K562 (cell line): ENCODE results near the gene CEP95. TPM values are rescaled to one million over a fixed set of nuclear protein-coding genes. Genes with fewer than 3 reads are reported as not detected.

Experiments used
- ATAC-seq: fragments of 200-7000 bp; cut with Tn5 transposase; 3 replicates; pipeline ENCODE4 v1.9.1; 2020; ENCODE audit warnings: moderate library complexity
- BruUV-seq: library from RNA; stranded (reverse); fragments of 400-500 nt; replicated peaks from 2 replicates; lab custom pipeline; 2021; lab: Mats Ljungman, UMichigan
- CTCF ChIA-PET: fragments of 300-600 bp; formaldehyde crosslinking; extraction: SDS; loops from one replicate; lab custom pipeline; 2021; ENCODE audit warnings: low intra/inter-chr PET ratio; lab: Yijun Ruan, JAX
- POLR2A ChIA-PET: fragments of 300-600, 350-650 bp; sonication (Branson Sonifier 250); formaldehyde crosslinking; extraction: SDS; loops from one replicate; lab custom pipeline; 2021; ENCODE audit warnings: antibody characterized with exemption, inconsistent platforms; lab: Yijun Ruan, JAX
- DNase-seq, 4 experiments: peaks; one replicate each; pipeline versions ENCODE4 v3.0.0 to v3.0.0-alpha.2; 2011 to 2018; ENCODE audit warnings: low spot score in 3 of 4, mixed read lengths in 3 of 4; ENCODE audit errors: extremely low read depth in 1 of 4
- FAIRE-seq: peaks from 2 replicates; lab custom pipeline; 2011; peaks lifted over from hg19 to GRCh38; lab: Jason Lieb, UNC
- H2AFZ ChIP-seq: 2 replicates; pipeline ENCODE4 v1.6.0; 2011; ENCODE audit warnings: low read depth, low read length, control low read depth, inconsistent platforms
- H3K27ac ChIP-seq: fragments of 200-600 bp; 3 replicates; pipeline ENCODE4 v1.8.0; 2011; ENCODE audit warnings: low read depth, mild to moderate bottlenecking, control low read depth, inconsistent platforms, low read length, moderate library complexity, mixed read lengths; ENCODE audit errors: extremely low read depth
- H3K27me3 ChIP-seq, 2 experiments: fragments of 300-600 bp in 1 of 2; 2 replicates in 1 of 2; 3 replicates in 1 of 2; pipeline versions ENCODE4 v1.6.0 to v1.8.0; 2011; ENCODE audit warnings: inconsistent platforms in 2 of 2, low read length in 2 of 2, mild to moderate bottlenecking in 1 of 2, mixed read lengths in 1 of 2, moderate library complexity in 1 of 2; ENCODE audit not compliant: control insufficient read depth in 2 of 2, insufficient read depth in 2 of 2
- H3K36me3 ChIP-seq: fragments of 300-600 bp; 3 replicates; pipeline ENCODE4 v1.8.0; 2011; ENCODE audit warnings: mild to moderate bottlenecking, low read length, inconsistent platforms; ENCODE audit not compliant: control insufficient read depth, insufficient read depth
- H3K4me1 ChIP-seq, 2 experiments: fragments of 200-600 bp in 1 of 2; replicated peaks in 1 of 2; 2 replicates in 1 of 2; 3 replicates in 1 of 2; pipeline versions ENCODE4 v1.5.1 to v1.8.0; 2011; ENCODE audit warnings: inconsistent platforms in 2 of 2, low read length in 2 of 2, mild to moderate bottlenecking in 1 of 2, mixed read lengths in 1 of 2, moderate library complexity in 1 of 2; ENCODE audit not compliant: control insufficient read depth in 2 of 2, insufficient read depth in 2 of 2
- H3K4me2 ChIP-seq: 2 replicates; pipeline ENCODE4 v1.6.1; 2011; ENCODE audit warnings: low read length, control low read depth, inconsistent platforms, mixed read lengths; ENCODE audit not compliant: insufficient read depth
- H3K4me3 ChIP-seq: fragments of 200-600 bp; sonication (generic), shearing (Covaris generic); 2 replicates; pipeline ENCODE4 v1.5.1; 2016; ENCODE audit warnings: control low read depth, inconsistent platforms
- H3K79me2 ChIP-seq: fragments of 200-600 bp; 3 replicates; pipeline ENCODE4 v1.8.0; 2011; ENCODE audit warnings: low read length, inconsistent platforms; ENCODE audit not compliant: control insufficient read depth, insufficient read depth
- H3K9ac ChIP-seq, 2 experiments: 2 replicates each; pipeline versions ENCODE4 v1.6.0 to v1.6.1; 2011; ENCODE audit warnings: low read depth in 2 of 2, low read length in 2 of 2, control low read depth in 1 of 2, inconsistent platforms in 1 of 2, mild to moderate bottlenecking in 1 of 2, mixed read lengths in 1 of 2; ENCODE audit not compliant: insufficient read depth in 1 of 2
- H3K9me1 ChIP-seq: one replicate; pipeline ENCODE4 v1.6.0; 2011; ENCODE audit warnings: inconsistent platforms, mild to moderate bottlenecking, low read length, moderate library complexity; ENCODE audit not compliant: control insufficient read depth, insufficient read depth
- H3K9me3 ChIP-seq: replicated peaks from 2 replicates; pipeline ENCODE4 v1.5.1; 2011; ENCODE audit warnings: low read depth, low read length, inconsistent platforms; ENCODE audit not compliant: control insufficient read depth, insufficient read depth
- H4K20me1 ChIP-seq: replicated peaks from 2 replicates; pipeline ENCODE4 v1.6.1; 2011; ENCODE audit warnings: low read length, inconsistent platforms, mixed read lengths; ENCODE audit not compliant: control insufficient read depth, insufficient read depth
- CBFA2T2 ChIP-seq: fragments of 450-650 bp; conservative IDR thresholded peaks from 2 replicates; pipeline ENCODE4 v1.6.1; 2017; ENCODE audit warnings: mild to moderate bottlenecking
- ELF1 ChIP-seq: fragments of 200-800 bp; sonication (Bioruptor generic); IDR thresholded peaks from 2 replicates; pipeline ENCODE4 v1.6.1; 2016; ENCODE audit warnings: missing genetic modification characterization, missing compliant biosample characterization
- GTF3C2 ChIP-seq: IDR thresholded peaks from 3 replicates; pipeline ENCODE4 v1.6.1; 2011; ENCODE audit warnings: borderline replicate concordance, mild to moderate bottlenecking, moderate library complexity; ENCODE audit not compliant: insufficient read length; ENCODE audit errors: extremely low read depth
- MCM5 ChIP-seq: fragments of 450-650 bp; IDR thresholded peaks from 2 replicates; pipeline ENCODE4 v1.6.1; 2016; ENCODE audit warnings: low read depth
- NR3C1 ChIP-seq: sonication (generic); formaldehyde crosslinking; IDR thresholded peaks from 2 replicates; pipeline ENCODE4 v1.8.1; 2022; ENCODE audit warnings: missing genetic modification reagents
- POLR2A ChIP-seq: fragments of 450-650 bp; conservative IDR thresholded peaks from 2 replicates; pipeline ENCODE4 v1.6.1; 2016
- SLC30A9 ChIP-seq: fragments of 250-450 bp; sonication (Bioruptor Pico); IDR thresholded peaks from 2 replicates; pipeline ENCODE4 v1.8.0; 2022; ENCODE audit warnings: mild to moderate bottlenecking, moderate library complexity
- SMARCE1 ChIP-seq: fragments of 450-650 bp; IDR thresholded peaks from 2 replicates; pipeline ENCODE4 v1.7.1; 2016; ENCODE audit warnings: mild to moderate bottlenecking
- ZBTB2 ChIP-seq: fragments of 450-650 bp; IDR thresholded peaks from 2 replicates; pipeline ENCODE4 v1.6.1; 2016; ENCODE audit warnings: antibody characterized with exemption
- ZNF316 ChIP-seq: fragments of 450-650 bp; IDR thresholded peaks from 2 replicates; pipeline ENCODE4 v1.6.1; 2016
- ZNF511 ChIP-seq: sonication (generic); formaldehyde crosslinking; IDR thresholded peaks from 2 replicates; pipeline ENCODE4 v1.8.0; 2022; ENCODE audit warnings: mild to moderate bottlenecking, missing genetic modification reagents
- WGBS: fragments of 100-300 bp; shearing (Covaris generic); methylation state at CpG from one replicate; pipeline ENCODE4 v1.1.6; 2016; ENCODE audit warnings: low coverage, mixed read lengths; ENCODE audit not compliant: insufficient coverage; ENCODE audit errors: missing lambda C conversion rate; 5-methylcytosine and 5-hydroxymethylcytosine counted together
- in situ Hi-C: fragments of 300-500 bp; cut with MboI; formaldehyde crosslinking; loops from 4 replicates; pipeline ENCODE4 v1.15.0; 2018; ENCODE audit warnings: inconsistent platforms, mixed read lengths
- intact Hi-C: fragments of 100-400 bp; cut with micrococcal nuclease; formaldehyde crosslinking; loops from 2 replicates; pipeline ENCODE4 v1.14.2; 2022
- polyA plus RNA-seq, 8 experiments: library from polyadenylated mRNA; depleted of rRNA in 4 of 8; stranded (reverse) in 5 of 8; unstranded in 3 of 8; fragments of >200 nt; fragmentation: Nextera tagmentation in 2 of 8; fragmentation: Illumina TruSeq in 1 of 8; extraction: Ambion mirVana in 2 of 8; extraction: Trizol in 1 of 8; gene quantifications; 2 replicates each; pipeline versions ENCODE4 v1.2.1 to v1.2.3, GENCODE V29; 2011 to 2014; ENCODE audit warnings: inconsistent platforms in 1 of 8, missing spikeins in 1 of 8
- total RNA-seq, 7 experiments: library from RNA; depleted of rRNA in 6 of 7; stranded (reverse); fragments of >200 nt in 6 of 7; fragmentation: Illumina TruSeq in 2 of 7; extraction: Trizol in 2 of 7; gene quantifications; 2 replicates each; pipeline versions ENCODE4 v1.2.1 to v1.2.3, GENCODE V29; 2011 to 2021; ENCODE audit warnings: low replicate concordance in 1 of 7

The CEP95 gene
- total and polyA plus RNA-seq, 9 of the 15 experiments (the other 6 are each of a cell fraction or from before 2014, with no cell fraction given), result 26.7 to 80.7 (median 56.9) TPM

- Histone ChIP-seq H3K27me3 (no peaks in the 10 kb centered on the region), H2AFZ (no peak overlapping the region), H3K36me3 (peaks cover 84% of the 10 kb centered on the region), H4K20me1 (no peaks in the 10 kb centered on the region), H3K4me1 (peaks cover 0 to 19% of the 10 kb centered on the region in 2 experiments; a peak in 3 of 5 replicates), H3K9ac (no peak overlapping the region), H3K9me3 (no peaks in the 10 kb centered on the region), H3K27ac (peak overlapping the region; percentile 67; the same call in 2 of the 3 replicates), H3K9me1 (no peaks in the 10 kb centered on the region)
- intact Hi-C loops (loop anchor here (10.0 kb wide), 1 partner anchor 108 kb away; no protein-coding TSS in a partner anchor), in situ Hi-C loops (no loop called here)
- 59% methylated on average over 2 of the region's 2 CpGs for WGBS
- DNase-seq (no peak), FAIRE-seq (no peak), ATAC-seq (peak; percentile 25; the same call in 1 of the 3 replicates)
- 0 out of 2 replicates have a peak, but pooled peaks have one; percentile 8 for TF ChIP-seq POLR2A
- no peak for TF ChIP-seq SLC30A9 (CRISPR knock-in tag)
- TF ChIP-seq, all 486 proteins: peak for 1
- Histone ChIP-seq H3K79me2 (no peaks in the 10 kb centered on the region), H3K4me2 (no peak overlapping the region), H3K4me3 (no peak overlapping the region)
- ChIA-PET CTCF (interaction anchor here (0.6 kb wide), 1 partner anchor 11 kb away, joined by 3 read pairs; no protein-coding TSS in a partner anchor), POLR2A (interaction anchor here (0.9 to 2.7 kb wide), 9 partner anchors 9 to 31 kb away, joined by 3 to 15 read pairs (median 5); partner anchors contain the start of genes CEP95 and DDX5)
- no TSS peak for BruUV-seq
Measured at GRCh38 chr17:64536913-64537312, 30.1 kb downstream of the CEP95 start.

- Histone ChIP-seq H3K9me1 (no peaks in the 10 kb centered on the region), H3K4me1 (peaks cover 0 to 19% of the 10 kb centered on the region in 2 experiments; a peak in 3 of 5 replicates), H3K9me3 (no peaks in the 10 kb centered on the region), H3K79me2 (no peaks in the 10 kb centered on the region), H2AFZ (no peak overlapping the region), H3K36me3 (peaks cover 79% of the 10 kb centered on the region), H3K9ac (no peak overlapping the region), H3K4me3 (no peak overlapping the region), H3K27me3 (no peaks in the 10 kb centered on the region), H4K20me1 (no peaks in the 10 kb centered on the region), H3K27ac (peak overlapping the region; percentile 67; the same call in 2 of the 3 replicates), H3K4me2 (no peak overlapping the region)
- BruUV-seq, result no TSS peak
- DNase-seq (peak; percentile 48 to 87 (median 63)), FAIRE-seq (peak; percentile 96), ATAC-seq (peak; percentile 90)
- ChIA-PET CTCF (no interaction called here), POLR2A (interaction anchor here (0.5 to 2.7 kb wide), 14 partner anchors 8 to 1968 kb away, joined by 3 to 15 read pairs (median 3); partner anchors contain the start of genes CEP95 and DDX5)
- intact Hi-C loops, result loop anchor here (10.0 kb wide), 1 partner anchor 107 kb away; no protein-coding TSS in a partner anchor
- 3% methylated on average over 5 of the region's 5 CpGs for WGBS
- in situ Hi-C loops, result no loop called here
- TF ChIP-seq ELF1 (tag), result peak; percentile 55; the same call in 1 of the 2 replicates
- TF ChIP-seq ZBTB2, result no peak
- no peak for TF ChIP-seq GTF3C2
- TF ChIP-seq SMARCE1, result peak; percentile 85
- no peak for TF ChIP-seq ZNF511 (CRISPR knock-in tag)
- TF ChIP-seq CBFA2T2, result peak; percentile 86
- peak; percentile 25; the same call in 1 of the 2 replicates for TF ChIP-seq ZNF316
- TF ChIP-seq NR3C1, result no peak
- no peak for TF ChIP-seq MCM5
Measured at GRCh38 chr17:64537488-64537887, 30.7 kb downstream of the CEP95 start.
